ENCODE measurements around the gene GRAP.
"Not testable (repeated sequence)": the region's sequence is repeated elsewhere in the genome, so short reads cannot be mapped to it uniquely, and the experiment has no call there.

Gene GRAP

GRCh38 chr17:19046782-19047375 lies at the start of gene GRAP:
GRAP (minus strand) TSS chr17:19046957; CDS start chr17:19046926, 31 bp downstream.
- not testable (repeated sequence) for DNase-seq

GRCh38 chr17:19093684-19094438 lies 47.1 kb upstream of the GRAP start:
- DNase-seq, result not testable (repeated sequence)

GRCh38 chr17:19092737-19093683 lies 46.3 kb upstream of the GRAP start:
- DNase-seq, result not testable (repeated sequence)

- not testable (repeated sequence) for DNase-seq
Observed at GRCh38 chr17:19090058-19090772, 43.5 kb upstream of the GRAP start.

GRCh38 chr17:19088804-19089685 lies 42.3 kb upstream of the GRAP start:
- not testable (repeated sequence) for DNase-seq

- not testable (repeated sequence) for DNase-seq
Observed at GRCh38 chr17:19077386-19077785, 30.6 kb upstream of the GRAP start.

GRCh38 chr17:19076398-19077192 lies 29.8 kb upstream of the GRAP start:
- DNase-seq, result not testable (repeated sequence)

- DNase-seq, result not testable (repeated sequence)
Observed at GRCh38 chr17:19070318-19071168, 23.8 kb upstream of the GRAP start.

- DNase-seq, result not testable (repeated sequence)
Observed at GRCh38 chr17:19064378-19064777, 17.6 kb upstream of the GRAP start.

- DNase-seq, result not testable (repeated sequence)
Observed at GRCh38 chr17:19063326-19063956, 16.7 kb upstream of the GRAP start.

GRCh38 chr17:19062718-19063325 lies 16.1 kb upstream of the GRAP start:
- DNase-seq, result not testable (repeated sequence)

- DNase-seq, result not testable (repeated sequence)
Observed at GRCh38 chr17:19062009-19062717, 15.4 kb upstream of the GRAP start.

- DNase-seq, result not testable (repeated sequence)
Observed at GRCh38 chr17:19055447-19055846, 8.7 kb upstream of the GRAP start.

- DNase-seq, result not testable (repeated sequence)
Observed at GRCh38 chr17:19048826-19049225, 2.1 kb upstream of the GRAP start.

- DNase-seq, result not testable (repeated sequence)
Observed at GRCh38 chr17:19047510-19047909, 753 bp upstream of the GRAP start.

- DNase-seq, result not testable (repeated sequence)
Observed at GRCh38 chr17:19044643-19045042, 2.1 kb downstream of the GRAP start.
